SK-N-SH (cell line): ENCODE results near the gene TNRC6B. TPM values are rescaled to one million over a fixed set of nuclear protein-coding genes. Genes with fewer than 3 reads are reported as not detected.
"Not testable (repeated sequence)": the region's sequence is repeated elsewhere in the genome, so short reads cannot be mapped to it uniquely, and the experiment has no call there.

Experiments used
- CTCF ChIA-PET: fragments of 300-600, 350-600 bp; formaldehyde crosslinking; extraction: SDS; loops from one replicate; lab custom pipeline; 2021; lab: Yijun Ruan, JAX
- POLR2A ChIA-PET: fragments of 350-600 bp; sonication (Branson Sonifier 250); formaldehyde crosslinking; extraction: SDS; loops from one replicate; lab custom pipeline; 2020; ENCODE audit warnings: antibody characterized with exemption, inconsistent platforms; lab: Yijun Ruan, JAX
- DNase-seq: peaks from one replicate; pipeline ENCODE4 v3.0.0; 2012
- H2AFZ ChIP-seq: fragments of 200-600 bp; sonication (generic); 2 replicates; pipeline ENCODE4 v1.8.1; 2016; ENCODE audit warnings: antibody characterized with exemption, mild to moderate bottlenecking, low read depth
- H3F3A ChIP-seq: fragments of 200-600 bp; sonication (generic); replicated peaks from 2 replicates; pipeline ENCODE3; 2016; ENCODE audit warnings: antibody characterized with exemption, mild to moderate bottlenecking; ENCODE audit not compliant: insufficient read depth
- H3K27ac ChIP-seq, 2 experiments: fragments of 200-500 bp in 1 of 2; fragments of 200-600 bp in 1 of 2; sonication (Bioruptor generic) in 1 of 2; sonication (generic), shearing (Covaris generic) in 1 of 2; 2 replicates each; pipeline versions ENCODE4 v1.5.1 to v1.6.1; 2014 to 2016; ENCODE audit warnings: low read depth in 2 of 2, inconsistent platforms in 1 of 2, low read length in 1 of 2, mild to moderate bottlenecking in 1 of 2, mixed read lengths in 1 of 2
- H3K27me3 ChIP-seq: fragments of 200-600 bp; sonication (generic), shearing (Covaris generic); 2 replicates; pipeline ENCODE4 v1.6.1; 2016; ENCODE audit warnings: mixed run types; ENCODE audit not compliant: insufficient read depth
- H3K36me3 ChIP-seq, 2 experiments: fragments of 200-500 bp in 1 of 2; fragments of 200-600 bp in 1 of 2; sonication (Bioruptor generic) in 1 of 2; sonication (generic) in 1 of 2; replicated peaks in 1 of 2; 2 replicates each; pipeline versions ENCODE3 to v1.5.1; 2014 to 2016; ENCODE audit warnings: low read length in 1 of 2, mild to moderate bottlenecking in 1 of 2; ENCODE audit not compliant: insufficient read depth in 2 of 2, control insufficient read depth in 1 of 2
- H3K4me1 ChIP-seq, 2 experiments: fragments of 200-500 bp in 1 of 2; fragments of 200-600 bp in 1 of 2; sonication (Bioruptor generic) in 1 of 2; sonication (generic), shearing (Covaris generic) in 1 of 2; 2 replicates each; pipeline versions ENCODE4 v1.5.1 to v1.6.1; 2014 to 2016; ENCODE audit warnings: low read depth in 1 of 2, low read length in 1 of 2, mixed run types in 1 of 2; ENCODE audit not compliant: insufficient read depth in 2 of 2, control insufficient read depth in 1 of 2
- H3K4me2 ChIP-seq: fragments of 200-600 bp; sonication (generic), shearing (Covaris generic); 2 replicates; pipeline ENCODE4 v1.6.1; 2017; ENCODE audit warnings: mixed run types
- H3K4me3 ChIP-seq, 2 experiments: fragments of 200-500 bp in 1 of 2; fragments of 200-600 bp in 1 of 2; sonication (Bioruptor generic) in 1 of 2; sonication (generic), shearing (Covaris generic) in 1 of 2; 2 replicates each; pipeline versions ENCODE4 v1.5.1 to v1.8.1; 2014 to 2016; ENCODE audit warnings: low read depth in 2 of 2, inconsistent platforms in 1 of 2, low read length in 1 of 2, mild to moderate bottlenecking in 1 of 2, mixed read lengths in 1 of 2, moderate library complexity in 1 of 2
- H3K79me2 ChIP-seq: fragments of 200-600 bp; sonication (generic); 2 replicates; pipeline ENCODE4 v1.8.1; 2017; ENCODE audit warnings: mild to moderate bottlenecking; ENCODE audit not compliant: insufficient read depth
- H3K9ac ChIP-seq: fragments of 200-600 bp; sonication (generic); 2 replicates; pipeline ENCODE4 v1.6.1; 2017; ENCODE audit warnings: mixed run types
- H3K9me2 ChIP-seq: fragments of 200-600 bp; sonication (generic); 2 replicates; pipeline ENCODE4 v1.6.1; 2017; ENCODE audit warnings: mixed run types
- H3K9me3 ChIP-seq: fragments of 200-600 bp; sonication (generic); 2 replicates; pipeline ENCODE4 v1.6.1; 2017; ENCODE audit warnings: mixed run types, mild to moderate bottlenecking, moderate library complexity
- H4K20me1 ChIP-seq: fragments of 200-600 bp; sonication (generic); 2 replicates; pipeline ENCODE4 v1.6.1; 2017; ENCODE audit warnings: mild to moderate bottlenecking, mixed run types; ENCODE audit not compliant: insufficient read depth
- CTCF ChIP-seq: fragments of 200-600 bp; sonication (generic); IDR thresholded peaks from 2 replicates; pipeline ENCODE4 v1.6.1; 2017; ENCODE audit warnings: antibody characterized with exemption, mild to moderate bottlenecking, moderate library complexity
- FOSL2 ChIP-seq: IDR thresholded peaks from 2 replicates; pipeline ENCODE4 v1.4.0; 2012; ENCODE audit warnings: low read depth, mild to moderate bottlenecking, moderate library complexity, borderline replicate concordance
- FOXJ3 ChIP-seq: sonication (generic); formaldehyde crosslinking; IDR thresholded peaks from 2 replicates; pipeline ENCODE4 v1.5.1; 2020; ENCODE audit warnings: mild to moderate bottlenecking, missing genetic modification reagents
- GABPA ChIP-seq: IDR thresholded peaks from 2 replicates; pipeline ENCODE4 v1.4.0; 2012; ENCODE audit warnings: low read depth, mild to moderate bottlenecking
- GATA2 ChIP-seq: sonication (generic); formaldehyde crosslinking; IDR thresholded peaks from 2 replicates; pipeline ENCODE4 v1.5.0; 2020; ENCODE audit warnings: mild to moderate bottlenecking, missing genetic modification reagents
- JUND ChIP-seq: IDR thresholded peaks from 2 replicates; pipeline ENCODE4 v1.4.0; 2012
- MAX ChIP-seq: IDR thresholded peaks from 2 replicates; pipeline ENCODE4 v1.4.0; 2012; ENCODE audit warnings: low read depth
- NRF1 ChIP-seq: IDR thresholded peaks from 2 replicates; pipeline ENCODE4 v1.6.1; 2012; ENCODE audit warnings: low read depth, mild to moderate bottlenecking, low read length
- PBX3 ChIP-seq: IDR thresholded peaks from 2 replicates; pipeline ENCODE4; 2012
- POLR2AphosphoS5 ChIP-seq: IDR thresholded peaks from 2 replicates; pipeline ENCODE4 v1.6.1; 2012; ENCODE audit warnings: low read depth, low read length
- RFX5 ChIP-seq: IDR thresholded peaks from 2 replicates; pipeline ENCODE4 v1.6.1; 2012; ENCODE audit warnings: mild to moderate bottlenecking, improper control_type of control experiment, low read length
- RXRA ChIP-seq: IDR thresholded peaks from 2 replicates; pipeline ENCODE4 v1.4.0; 2012; ENCODE audit warnings: low read depth, mild to moderate bottlenecking, borderline replicate concordance
- SIN3A ChIP-seq: IDR thresholded peaks from 2 replicates; pipeline ENCODE4 v1.6.1; 2012; ENCODE audit warnings: low read depth, mild to moderate bottlenecking, low read length, moderate library complexity, borderline replicate concordance
- SMC3 ChIP-seq: IDR thresholded peaks from 2 replicates; pipeline ENCODE4 v1.6.1; 2012; ENCODE audit warnings: low read depth, low read length, improper control_type of control experiment
- TCF12 ChIP-seq: IDR thresholded peaks from 2 replicates; pipeline ENCODE4 v1.4.0; 2012
- USF2 ChIP-seq: fragments of 150-350 bp; IDR thresholded peaks from 2 replicates; pipeline ENCODE4 v1.6.1; 2017; ENCODE audit warnings: antibody characterized with exemption, low read length, low read depth, borderline replicate concordance
- whole genome bisulfite sequencing: methylation state at CpG from one replicate; pipeline ENCODE4 v1.1.6; 2017; ENCODE audit warnings: low lambda C conversion rate; 5-methylcytosine and 5-hydroxymethylcytosine counted together
- polyA plus RNA-seq, 3 experiments: library from polyadenylated mRNA; depleted of rRNA; stranded (reverse); fragments of >200 nt; gene quantifications; 2 replicates each; pipeline ENCODE4 v1.2.3, GENCODE V29; 2012

TNRC6B gene
- polyA plus RNA-seq, 1 of the 3 experiments (the other 2 are of a cell fraction) = 1.2 TPM

GRCh38 chr22:40182231-40182835 lies 4.6 kb downstream of the TNRC6B start:
- POLR2A ChIA-PET = no interaction called here
- 75% methylated on average over 4 of the region's 4 CpGs for WGBS
- Histone ChIP-seq H2AFZ (no peak overlapping the region), H3K36me3 (no peaks in the 10 kb centered on the region), H3K9ac (no peak overlapping the region), H4K20me1 (peaks cover 31% of the 10 kb centered on the region), H3K27ac (peak overlapping the region in 1 of 2 experiments; percentile 78; a peak in 2 of 4 replicates), H3K79me2 (peaks cover 90% of the 10 kb centered on the region), H3K9me2 (no peaks in the 10 kb centered on the region), H3K27me3 (no peaks in the 10 kb centered on the region), H3K4me2 (peak overlapping the region; percentile 66; the same call in 1 of the 2 replicates), H3K9me3 (no peaks in the 10 kb centered on the region), H3K4me3 (no peak overlapping the region), H3K4me1 (peaks cover 3 to 7% of the 10 kb centered on the region in 2 experiments; a peak in 3 of 4 replicates), H3F3A (peaks cover 11% of the 10 kb centered on the region)
- DNase-seq = no peak
- no peak for TF ChIP-seq RFX5
- no peak for TF ChIP-seq CTCF
- no peak for TF ChIP-seq USF2
- TF ChIP-seq RXRA = no peak
- no peak for TF ChIP-seq FOXJ3 (CRISPR knock-in tag)
- TF ChIP-seq GATA2 (CRISPR knock-in tag) = no peak
- TF ChIP-seq JUND = no peak
- TF ChIP-seq FOSL2 = no peak
- TF ChIP-seq SMC3 = no peak
- TF ChIP-seq MAX = no peak
- TF ChIP-seq GABPA = no peak
- no peak for TF ChIP-seq SIN3A
- TF ChIP-seq NRF1 = no peak
- no peak for TF ChIP-seq POLR2AphosphoS5
- CTCF ChIA-PET = no interaction called here

GRCh38 chr22:40183029-40183581 lies 5.4 kb downstream of the TNRC6B start:
- Histone ChIP-seq H3K4me3 (no peak overlapping the region), H3K4me2 (peak overlapping the region; percentile 66; the same call in 1 of the 2 replicates), H2AFZ (no peak overlapping the region), H3K4me1 (peaks cover 3 to 7% of the 10 kb centered on the region in 2 experiments; a peak in 3 of 4 replicates), H3K27me3 (no peaks in the 10 kb centered on the region), H4K20me1 (peaks cover 31% of the 10 kb centered on the region), H3K9me2 (no peaks in the 10 kb centered on the region), H3F3A (peaks cover 10% of the 10 kb centered on the region), H3K9me3 (no peaks in the 10 kb centered on the region), H3K79me2 (peaks cover 95% of the 10 kb centered on the region), H3K36me3 (no peaks in the 10 kb centered on the region), H3K9ac (no peak overlapping the region; the same call in 1 of the 2 replicates), H3K27ac (peak overlapping the region in 1 of 2 experiments; percentile 78; a peak in 3 of 4 replicates)
- ChIA-PET POLR2A (no interaction called here), CTCF (no interaction called here)
- TF ChIP-seq POLR2AphosphoS5 (no peak), MAX (0 out of 2 replicates have a peak, but pooled peaks have one; percentile 16), PBX3 (peak; percentile 18; the same call in 1 of the 2 replicates), TCF12 (peak; percentile 52)
- DNase-seq = no peak
- 31% methylated on average over 9 of the region's 9 CpGs for WGBS

GRCh38 chr22:40183603-40184002 lies 5.9 kb downstream of the TNRC6B start:
- Histone ChIP-seq H3F3A (peaks cover 10% of the 10 kb centered on the region), H3K79me2 (peaks cover 94% of the 10 kb centered on the region), H3K4me2 (peak overlapping the region; percentile 66; the same call in 1 of the 2 replicates), H4K20me1 (peaks cover 31% of the 10 kb centered on the region), H3K27ac (peak overlapping the region in 1 of 2 experiments; percentile 78; a peak in 2 of 4 replicates)
- H3K9ac ChIP-seq, CTCF ChIA-PET, H3K4me1 ChIP-seq, H3K4me3 ChIP-seq, H3K9me3 ChIP-seq, H3K36me3 ChIP-seq, H3K27me3 ChIP-seq, H3K9me2 ChIP-seq, DNase-seq, H2AFZ ChIP-seq, POLR2A ChIA-PET: not testable (repeated sequence)
- 94% methylated on average over 13 of the region's 13 CpGs for WGBS
